ENCODE measurements around the gene ITGA1. TPM values are rescaled to one million over a fixed set of nuclear protein-coding genes. Genes with fewer than 3 reads are reported as not detected.

Gene ITGA1
- total RNA-seq, 1 donor = 104 TPM

- no peak for TF ChIP-seq CTCF (IDR thresholded peaks at IDR 0.05; ENCODE audit: insufficient read depth, low read depth, low read length)
- DNase-seq (ENCODE audit: low read depth) = no peak
- no peak overlapping the region for H3K4me3 ChIP-seq (ENCODE audit: low read depth, low read length)
These were observed 16.2 kb upstream of the ITGA1 start for GRCh38 chr5:52771343-52772039.

GRCh38 chr5:52772668-52773067 lies 15.0 kb upstream of the ITGA1 start:
- no peak for TF ChIP-seq CTCF (IDR thresholded peaks at IDR 0.05; ENCODE audit: insufficient read depth, low read depth, low read length)
- DNase-seq (ENCODE audit: low read depth) = no peak
- H3K4me3 ChIP-seq (ENCODE audit: low read depth, low read length) = no peak overlapping the region

GRCh38 chr5:52773342-52773741 lies 14.4 kb upstream of the ITGA1 start:
- DNase-seq (ENCODE audit: low read depth) = no peak
- H3K4me3 ChIP-seq (ENCODE audit: low read depth, low read length) = no peak overlapping the region
- TF ChIP-seq CTCF (IDR thresholded peaks at IDR 0.05; ENCODE audit: insufficient read depth, low read depth, low read length) = no peak

- no peak for DNase-seq (ENCODE audit: low read depth)
- H3K4me3 ChIP-seq (ENCODE audit: low read depth, low read length) = no peak overlapping the region
- no peak for TF ChIP-seq CTCF (IDR thresholded peaks at IDR 0.05; ENCODE audit: insufficient read depth, low read depth, low read length)
These were observed 13.7 kb upstream of the ITGA1 start for GRCh38 chr5:52774005-52774410.

DNA sequence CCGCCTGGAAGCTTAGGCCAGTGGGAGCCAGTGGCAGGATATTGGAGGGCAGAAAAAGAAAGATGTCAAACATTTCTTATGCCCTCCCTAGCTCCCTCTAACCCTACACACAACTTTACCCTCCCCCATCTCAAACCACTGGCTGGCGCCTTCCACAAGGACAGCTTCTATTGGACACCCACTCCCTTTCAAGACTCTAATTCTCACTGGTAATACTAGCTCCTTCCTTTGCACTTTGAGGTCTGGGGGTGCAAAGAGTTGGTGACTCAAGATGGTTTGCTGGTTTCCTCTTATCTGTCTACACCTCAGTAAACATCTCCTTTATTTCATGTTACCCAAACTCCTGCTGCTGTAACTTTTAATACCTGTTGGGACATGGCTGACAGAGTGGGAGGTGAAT lies 11.6 kb upstream of the ITGA1 start:
- no peak overlapping the region for H3K4me3 ChIP-seq (ENCODE audit: low read depth, low read length)
- no peak for TF ChIP-seq CTCF (IDR thresholded peaks at IDR 0.05; ENCODE audit: insufficient read depth, low read depth, low read length)
- no peak for DNase-seq (ENCODE audit: low read depth)

DNA sequence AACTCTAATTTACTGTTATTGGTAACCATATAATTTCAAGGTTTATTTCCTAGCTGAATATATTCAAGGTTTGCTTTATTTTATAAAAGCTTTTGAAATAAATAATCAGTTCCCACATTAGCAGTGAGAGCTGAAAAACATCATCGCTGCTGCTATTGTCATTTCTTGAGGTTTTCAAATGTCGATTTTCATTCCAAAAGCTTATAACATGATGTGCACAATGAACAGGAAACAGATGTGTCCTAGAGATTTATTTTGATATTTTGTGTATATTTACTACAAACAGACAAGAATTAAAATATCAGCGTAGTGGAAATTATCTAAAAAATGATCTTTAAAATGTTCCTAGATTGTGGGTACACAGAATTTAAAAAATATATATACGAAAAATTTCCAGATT lies 10.5 kb upstream of the ITGA1 start:
- no peak for TF ChIP-seq CTCF (IDR thresholded peaks at IDR 0.05; ENCODE audit: insufficient read depth, low read depth, low read length)
- no peak overlapping the region for H3K4me3 ChIP-seq (ENCODE audit: low read depth, low read length)
- DNase-seq (ENCODE audit: low read depth) = no peak

DNA sequence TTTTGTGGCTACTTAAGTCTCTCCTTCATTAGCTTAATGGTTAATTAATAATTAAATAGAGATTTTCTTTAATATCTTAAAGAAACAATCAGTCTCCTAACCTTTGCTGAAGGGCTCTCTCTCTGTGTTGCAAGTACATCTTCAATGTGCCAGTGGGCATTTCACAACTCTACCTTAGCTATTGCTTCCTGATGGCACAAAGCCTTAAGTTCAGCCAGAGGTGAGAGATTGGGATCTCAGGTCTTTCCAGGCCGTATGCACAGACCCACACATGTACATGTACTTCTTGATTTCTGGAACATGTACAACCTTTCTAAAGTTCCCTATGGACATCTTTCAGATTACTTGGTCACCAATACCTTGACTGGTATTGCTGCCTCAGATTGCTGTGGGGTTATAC lies 8.9 kb upstream of the ITGA1 start:
- DNase-seq (ENCODE audit: low read depth) = no peak
- no peak overlapping the region for H3K4me3 ChIP-seq (ENCODE audit: low read depth, low read length)
- no peak for TF ChIP-seq CTCF (IDR thresholded peaks at IDR 0.05; ENCODE audit: insufficient read depth, low read depth, low read length)

Measured in fibroblast of villous mesenchyme (primary cell).